IMR-90 (cell line): ENCODE measurements around the gene RASSF5. TPM values are rescaled to one million over a fixed set of nuclear protein-coding genes. Genes with fewer than 3 reads are reported as not detected.

Experiments
- ATAC-seq: fragments of 200-7000 bp; cut with Tn5 transposase; 2 replicates; pipeline ENCODE4 v1.9.1; 2020; ENCODE audit warnings: low read depth, mild to moderate bottlenecking, moderate library complexity
- BruUV-seq: library from RNA; stranded (reverse); fragments of 400-500 nt; replicated peaks from 2 replicates; lab custom pipeline; 2021; lab: Mats Ljungman, UMichigan
- CTCF ChIA-PET: fragments of 300-600 bp; formaldehyde crosslinking; extraction: SDS; loops from one replicate; lab custom pipeline; 2021; ENCODE audit warnings: antibody characterized with exemption; lab: Yijun Ruan, JAX
- POLR2A ChIA-PET: fragments of 300-600 bp; sonication (Branson Sonifier 250); formaldehyde crosslinking; loops from one replicate; lab custom pipeline; 2022; ENCODE audit warnings: antibody characterized with exemption; ENCODE audit not compliant: unreplicated experiment; lab: Charles Lee
- DNase-seq: peaks from one replicate; pipeline ENCODE4 v3.0.0; 2013
- H2AFZ ChIP-seq: replicated peaks from 2 replicates; pipeline ENCODE3; 2013; ENCODE audit warnings: low read length, mild to moderate bottlenecking; ENCODE audit not compliant: poor library complexity
- H2AK5ac ChIP-seq: 2 replicates; pipeline ENCODE4 v1.6.1; 2013; ENCODE audit warnings: low read depth, low read length, inconsistent platforms
- H2AK9ac ChIP-seq: replicated peaks from 2 replicates; pipeline ENCODE3; 2013; ENCODE audit warnings: mild to moderate bottlenecking, low read depth, low read length, moderate library complexity; ENCODE audit not compliant: poor library complexity
- H2BK120ac ChIP-seq: 2 replicates; pipeline ENCODE4 v1.6.1; 2013; ENCODE audit warnings: low read depth, low read length, inconsistent platforms
- H2BK15ac ChIP-seq: 3 replicates; pipeline ENCODE4 v1.6.1; 2013; ENCODE audit warnings: low read depth, low read length, inconsistent platforms
- H2BK20ac ChIP-seq: 2 replicates; pipeline ENCODE4 v1.6.1; 2013; ENCODE audit warnings: low read depth, mild to moderate bottlenecking, inconsistent platforms, low read length, moderate library complexity
- H2BK5ac ChIP-seq: 2 replicates; pipeline ENCODE4 v1.6.1; 2013; ENCODE audit warnings: mild to moderate bottlenecking, low read depth, low read length, inconsistent platforms; ENCODE audit not compliant: poor library complexity, severe bottlenecking
- H3K14ac ChIP-seq: replicated peaks from 2 replicates; pipeline ENCODE4 v1.6.1; 2013; ENCODE audit warnings: low read depth, low read length, inconsistent platforms
- H3K18ac ChIP-seq: 2 replicates; pipeline ENCODE4 v1.6.1; 2013; ENCODE audit warnings: low read depth, low read length, control low read depth
- H3K23ac ChIP-seq: 2 replicates; pipeline ENCODE4 v1.6.1; 2013; ENCODE audit warnings: low read depth, low read length, inconsistent platforms
- H3K27ac ChIP-seq: 2 replicates; pipeline ENCODE4 v1.5.1; 2013; ENCODE audit warnings: mild to moderate bottlenecking, control low read depth, low read length; ENCODE audit not compliant: insufficient read depth
- H3K27me3 ChIP-seq: 2 replicates; pipeline ENCODE4 v1.6.1; 2013; ENCODE audit warnings: low read length; ENCODE audit not compliant: control insufficient read depth, insufficient read depth
- H3K36me3 ChIP-seq: 2 replicates; pipeline ENCODE4 v1.6.1; 2013; ENCODE audit warnings: low read length, mixed read lengths; ENCODE audit not compliant: control insufficient read depth, insufficient read depth
- H3K4ac ChIP-seq: 2 replicates; pipeline ENCODE4 v1.6.1; 2013; ENCODE audit warnings: low read depth, low read length, inconsistent platforms
- H3K4me1 ChIP-seq: 2 replicates; pipeline ENCODE4 v1.6.1; 2013; ENCODE audit warnings: low read length, mixed read lengths; ENCODE audit not compliant: control insufficient read depth, insufficient read depth
- H3K4me2 ChIP-seq: 2 replicates; pipeline ENCODE4 v1.6.1; 2013; ENCODE audit warnings: low read depth, mild to moderate bottlenecking, control low read depth, low read length, moderate library complexity
- H3K4me3 ChIP-seq: 2 replicates; pipeline ENCODE4 v1.5.1; 2013; ENCODE audit warnings: low read depth, mild to moderate bottlenecking, control low read depth, low read length, moderate library complexity; ENCODE audit not compliant: insufficient read depth
- H3K56ac ChIP-seq: 2 replicates; pipeline ENCODE4 v1.6.1; 2013; ENCODE audit warnings: low read length, inconsistent platforms; ENCODE audit not compliant: insufficient read depth; ENCODE audit errors: extremely low read depth
- H3K79me1 ChIP-seq, 2 experiments: 2 replicates each; pipeline ENCODE4 v1.6.1; 2013; ENCODE audit warnings: low read length in 2 of 2, inconsistent platforms in 1 of 2, low read depth in 1 of 2
- H3K9ac ChIP-seq: 2 replicates; pipeline ENCODE4 v1.6.1; 2013; ENCODE audit warnings: low read depth, low read length, control low read depth
- H3K9me1 ChIP-seq: 2 replicates; pipeline ENCODE4 v1.6.1; 2013; ENCODE audit warnings: low read length, inconsistent platforms; ENCODE audit not compliant: insufficient read depth
- H3K9me3 ChIP-seq: 2 replicates; pipeline ENCODE4 v1.6.1; 2013; ENCODE audit warnings: low read length; ENCODE audit not compliant: control insufficient read depth, insufficient read depth
- H4K20me1 ChIP-seq: 2 replicates; pipeline ENCODE4 v1.6.1; 2013; ENCODE audit warnings: low read length, inconsistent platforms; ENCODE audit not compliant: insufficient read depth
- H4K5ac ChIP-seq: 2 replicates; pipeline ENCODE4 v1.6.1; 2013; ENCODE audit warnings: mild to moderate bottlenecking, low read depth, low read length, control low read depth
- H4K8ac ChIP-seq, 2 experiments: 2 replicates each; pipeline ENCODE4 v1.6.1; 2013; ENCODE audit warnings: low read depth in 2 of 2, low read length in 2 of 2, control low read depth in 1 of 2, inconsistent platforms in 1 of 2
- H4K91ac ChIP-seq: 2 replicates; pipeline ENCODE4 v1.6.1; 2013; ENCODE audit warnings: low read depth, low read length, inconsistent platforms; ENCODE audit not compliant: insufficient read depth
- BHLHE40 ChIP-seq: fragments of 150-350 bp; IDR thresholded peaks from 2 replicates; pipeline ENCODE4 v1.6.1; 2016; ENCODE audit warnings: mild to moderate bottlenecking, low read depth, low read length
- CHD1 ChIP-seq: IDR thresholded peaks from 2 replicates; pipeline ENCODE4 v1.6.1; 2012; ENCODE audit warnings: low read depth, low read length, improper control_type of control experiment
- ELK1 ChIP-seq: fragments of 150-350 bp; IDR thresholded peaks from 2 replicates; pipeline ENCODE4 v1.6.1; 2016; ENCODE audit warnings: low read depth, mild to moderate bottlenecking, low read length, moderate library complexity, borderline replicate concordance
- FOS ChIP-seq: fragments of 150-350 bp; IDR thresholded peaks from 2 replicates; pipeline ENCODE4 v1.6.1; 2016; ENCODE audit warnings: low read depth, low read length
- MAFK ChIP-seq: IDR thresholded peaks from 2 replicates; pipeline ENCODE4 v1.6.1; 2012; ENCODE audit warnings: low read depth, low read length, improper control_type of control experiment
- MAZ ChIP-seq: IDR thresholded peaks from 2 replicates; pipeline ENCODE4 v1.6.1; 2012; ENCODE audit warnings: low read depth, mild to moderate bottlenecking, low read length, improper control_type of control experiment, moderate library complexity, borderline replicate concordance
- MXI1 ChIP-seq: IDR thresholded peaks from 2 replicates; pipeline ENCODE4 v1.6.1; 2012; ENCODE audit warnings: low read depth, mild to moderate bottlenecking, low read length, moderate library complexity, borderline replicate concordance
- POLR2A ChIP-seq: IDR thresholded peaks from 2 replicates; pipeline ENCODE4 v1.6.1; 2012; ENCODE audit warnings: mild to moderate bottlenecking, low read depth, low read length
- RFX5 ChIP-seq: IDR thresholded peaks from 2 replicates; pipeline ENCODE4 v1.8.0; 2012; ENCODE audit warnings: low read depth, mild to moderate bottlenecking, low read length, moderate library complexity
- USF2 ChIP-seq: fragments of 150-350 bp; IDR thresholded peaks from 2 replicates; pipeline ENCODE4 v1.6.1; 2017; ENCODE audit warnings: mild to moderate bottlenecking, antibody characterized with exemption, low read length, low read depth
- WGBS, 2 experiments: methylation state at CpG; one replicate each; pipeline versions ENCODE4 v1.1.5 to v1.1.7; 2013; ENCODE audit warnings: missing lambda C conversion rate in 2 of 2; ENCODE audit not compliant: insufficient read length in 1 of 2; ENCODE audit errors: extremely low coverage in 2 of 2; 5-methylcytosine and 5-hydroxymethylcytosine counted together
- dilution Hi-C: fragments of 300-500 bp; cut with HindIII; formaldehyde crosslinking; loops from one replicate; pipeline ENCODE4 v1.14.3; 2018; ENCODE audit warnings: low sequenced_read_pairs; ENCODE audit not compliant: unreplicated experiment
- in situ Hi-C: fragments of 300-500 bp; cut with MboI; formaldehyde crosslinking; loops from 3 replicates; pipeline ENCODE4 v1.14.3; 2019; ENCODE audit warnings: low sequenced_read_pairs, inconsistent platforms, mixed read lengths
- intact Hi-C: fragments of 100-400 bp; cut with micrococcal nuclease; formaldehyde crosslinking; loops from 2 replicates; pipeline ENCODE4 v1.10.0; 2022
- polyA plus RNA-seq, 3 experiments: library from polyadenylated mRNA; depleted of rRNA; stranded (reverse); fragments of >200 nt; gene quantifications; 2 replicates each; pipeline ENCODE4 v1.2.3, GENCODE V29; 2012; ENCODE audit warnings: low replicate concordance in 1 of 3
- total RNA-seq: library from RNA; depleted of rRNA; stranded (reverse); fragments of >200 nt; gene quantifications from 2 replicates; pipeline ENCODE4 v1.2.3, GENCODE V29; 2012
- TF ChIP-seq, protein P1 (sequence below): conservative IDR thresholded peaks from 2 replicates; pipeline ENCODE4 v1.5.1; 2012; ENCODE audit warnings: mild to moderate bottlenecking, low read depth, low read length, improper control_type of control experiment

The RASSF5 gene
- total and polyA plus RNA-seq, 2 of the 4 experiments (the other 2 are of a cell fraction): 0.18 to 1.1 TPM

DNA sequence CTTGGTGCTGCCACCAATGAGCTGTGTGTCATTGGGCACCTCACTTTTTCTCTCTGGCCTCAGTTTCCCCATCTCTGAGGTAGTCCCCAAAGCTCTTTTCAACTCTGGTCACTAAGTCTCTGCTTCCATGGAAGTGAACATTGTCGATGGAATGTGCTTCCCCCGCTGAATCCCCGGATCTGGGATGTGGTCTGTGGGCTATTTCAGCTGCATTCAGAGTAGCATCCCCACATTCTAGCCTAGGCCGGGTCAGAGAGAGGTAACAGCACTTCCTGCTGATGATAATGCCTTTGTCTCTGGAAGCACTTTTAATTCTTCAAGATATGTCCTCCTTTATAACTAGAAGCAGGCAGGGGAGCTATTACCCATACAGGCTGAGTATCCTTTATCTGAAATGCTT is 29.8 kb downstream of the RASSF5 start:
- dilution Hi-C loops: no loop called here
- peak; percentile 18 for DNase-seq

More for the DNA sequence above, 29.8 kb downstream of the RASSF5 start:
- Histone ChIP-seq H3K27me3 (no peaks in the 10 kb centered on the region; the same call in 1 of the 2 replicates), H3K9me1 (no peaks in the 10 kb centered on the region; the same call in 1 of the 2 replicates), H4K5ac (no peak overlapping the region), H3K4ac (no peak overlapping the region), H3K4me2 (no peak overlapping the region), H3K4me3 (no peak overlapping the region), H3K14ac (no peak overlapping the region), H2AK9ac (no peak overlapping the region), H3K27ac (no peak overlapping the region), H2AFZ (no peak overlapping the region), H3K9ac (no peak overlapping the region), H3K9me3 (no peaks in the 10 kb centered on the region), H4K20me1 (no peaks in the 10 kb centered on the region), H4K8ac (no peak overlapping the region), H2BK5ac (no peak overlapping the region), H2BK15ac (no peak overlapping the region), H3K79me1 (no peaks in the 10 kb centered on the region), H4K91ac (no peak overlapping the region), H3K56ac (no peak overlapping the region), H3K36me3 (0 out of 2 replicates have a peak, but pooled peaks cover 2% of the 10 kb centered on the region), H3K4me1 (no peaks in the 10 kb centered on the region), H2BK120ac (no peak overlapping the region), H2AK5ac (no peak overlapping the region), H2BK20ac (no peak overlapping the region), H3K23ac (no peak overlapping the region), H3K18ac (no peak overlapping the region)
- no TSS peak for BruUV-seq
- intact Hi-C loops (no loop called here), in situ Hi-C loops (no loop called here)
- TF ChIP-seq MAFK (no peak), USF2 (no peak), FOS (no peak), ELK1 (no peak), MAZ (no peak), CHD1 (no peak), RFX5 (no peak), MXI1 (no peak), BHLHE40 (no peak), POLR2A (no peak)
- TF ChIP-seq, protein P1, sequence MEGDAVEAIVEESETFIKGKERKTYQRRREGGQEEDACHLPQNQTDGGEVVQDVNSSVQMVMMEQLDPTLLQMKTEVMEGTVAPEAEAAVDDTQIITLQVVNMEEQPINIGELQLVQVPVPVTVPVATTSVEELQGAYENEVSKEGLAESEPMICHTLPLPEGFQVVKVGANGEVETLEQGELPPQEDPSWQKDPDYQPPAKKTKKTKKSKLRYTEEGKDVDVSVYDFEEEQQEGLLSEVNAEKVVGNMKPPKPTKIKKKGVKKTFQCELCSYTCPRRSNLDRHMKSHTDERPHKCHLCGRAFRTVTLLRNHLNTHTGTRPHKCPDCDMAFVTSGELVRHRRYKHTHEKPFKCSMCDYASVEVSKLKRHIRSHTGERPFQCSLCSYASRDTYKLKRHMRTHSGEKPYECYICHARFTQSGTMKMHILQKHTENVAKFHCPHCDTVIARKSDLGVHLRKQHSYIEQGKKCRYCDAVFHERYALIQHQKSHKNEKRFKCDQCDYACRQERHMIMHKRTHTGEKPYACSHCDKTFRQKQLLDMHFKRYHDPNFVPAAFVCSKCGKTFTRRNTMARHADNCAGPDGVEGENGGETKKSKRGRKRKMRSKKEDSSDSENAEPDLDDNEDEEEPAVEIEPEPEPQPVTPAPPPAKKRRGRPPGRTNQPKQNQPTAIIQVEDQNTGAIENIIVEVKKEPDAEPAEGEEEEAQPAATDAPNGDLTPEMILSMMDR: no peak
- ATAC-seq: no peak
- POLR2A ChIA-PET: no interaction called here
- CTCF ChIA-PET: no interaction called here
- 40% methylated on average over 1 of the region's 4 CpGs; no CpG with 5 or more reads in 1 of the 2 experiments for WGBS, 2 experiments
